Measurements from ENCODE around the gene MTHFS.

The MTHFS gene

GRCh38 chr15:79874242-79874641 is 22.6 kb downstream of the MTHFS start:
- ATAC-seq: no peak

GRCh38 chr15:79872358-79873017 is 24.3 kb downstream of the MTHFS start:
- ATAC-seq: peak; percentile 41 to 66

- no peak for ATAC-seq
Observed at GRCh38 chr15:79868554-79868953, 28.3 kb downstream of the MTHFS start.

GRCh38 chr15:79863886-79864285 is 32.9 kb downstream of the MTHFS start:
- peak; percentile 46 to 73 for ATAC-seq

DNA sequence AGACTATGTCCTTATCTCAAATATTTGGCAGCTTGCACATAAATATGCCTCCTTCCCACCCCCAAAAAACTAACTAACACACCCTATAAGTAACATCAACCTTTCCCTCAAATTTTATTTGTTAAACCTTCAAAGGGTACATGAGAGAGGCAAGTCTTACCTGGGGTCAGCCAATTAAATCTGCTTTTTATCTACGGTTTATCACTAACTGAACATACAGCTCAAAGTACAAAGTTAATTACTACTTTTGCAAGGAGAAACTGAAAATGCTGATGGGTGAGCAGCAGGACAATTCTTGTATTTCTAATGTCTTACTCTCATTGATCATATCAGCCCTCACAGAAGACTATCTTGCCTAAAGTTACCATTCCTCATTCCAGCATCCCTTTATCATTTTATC is 34.6 kb downstream of the MTHFS start:
- no peak for ATAC-seq

GRCh38 chr15:79860661-79861060 is 36.2 kb downstream of the MTHFS start:
- ATAC-seq: no peak

DNA sequence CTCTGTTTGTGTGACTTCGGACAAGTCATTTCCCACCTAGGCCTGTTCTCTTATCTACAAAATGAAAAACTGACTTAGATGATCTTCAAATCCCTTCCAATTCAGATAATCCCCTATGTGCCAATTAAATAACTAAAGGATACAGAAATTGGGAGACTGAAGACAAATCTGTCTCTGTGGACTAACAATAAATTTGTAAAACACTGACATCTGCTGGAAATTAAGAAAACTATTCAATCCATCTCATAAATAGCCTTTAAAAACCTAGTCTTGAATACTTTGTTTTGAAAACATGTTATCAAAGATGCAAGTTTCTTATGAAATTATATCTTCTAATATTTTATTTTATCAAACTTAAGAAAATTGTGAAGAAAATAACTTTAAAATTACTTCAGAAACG is 38.3 kb downstream of the MTHFS start:
- no peak for ATAC-seq

DNA sequence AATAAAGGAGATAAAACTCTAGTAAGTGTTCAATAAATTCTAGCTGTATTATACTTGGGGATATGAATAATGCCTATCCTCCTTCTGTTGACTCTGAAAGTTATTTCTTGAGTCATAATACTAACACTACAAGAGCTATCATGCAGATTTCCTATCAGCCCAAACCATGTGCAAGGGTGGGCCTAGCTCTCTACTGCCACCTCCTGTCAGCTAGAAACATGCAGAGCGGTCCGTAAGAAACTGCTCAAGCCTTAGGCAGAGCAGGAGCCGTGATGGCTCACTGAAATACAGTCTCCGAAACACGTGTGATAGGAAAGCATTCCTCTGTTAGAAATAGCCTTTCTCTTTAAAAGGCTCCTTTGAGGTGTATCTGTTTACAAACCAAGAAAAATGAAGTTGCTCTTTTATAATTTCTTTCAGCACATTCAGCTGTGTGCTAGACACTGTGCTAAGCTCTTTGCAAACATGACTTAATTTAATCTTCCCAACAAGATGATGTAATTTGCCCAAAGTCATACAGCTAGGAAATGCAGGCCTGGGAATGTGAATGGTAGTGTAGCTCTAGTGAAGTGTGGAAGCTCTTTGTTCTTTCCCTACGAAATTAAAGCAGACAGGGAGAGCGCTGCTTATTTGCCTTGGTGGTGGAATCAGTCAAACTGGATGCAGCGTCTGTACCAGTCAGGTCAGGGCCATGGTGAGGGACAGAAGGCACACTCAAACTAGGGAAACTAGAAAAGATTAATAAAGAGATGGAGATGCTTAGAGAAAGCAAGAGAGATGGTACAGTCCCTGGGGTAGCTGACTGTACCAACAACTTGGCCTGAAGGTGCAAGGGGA is 43.1 kb downstream of the MTHFS start:
- ATAC-seq: peak; percentile 95 to 96

- no peak for ATAC-seq
Observed at GRCh38 chr15:79849789-79850188, 47.0 kb downstream of the MTHFS start.

GRCh38 chr15:79846539-79846938 is 50.3 kb downstream of the MTHFS start:
- no peak for ATAC-seq

DNA sequence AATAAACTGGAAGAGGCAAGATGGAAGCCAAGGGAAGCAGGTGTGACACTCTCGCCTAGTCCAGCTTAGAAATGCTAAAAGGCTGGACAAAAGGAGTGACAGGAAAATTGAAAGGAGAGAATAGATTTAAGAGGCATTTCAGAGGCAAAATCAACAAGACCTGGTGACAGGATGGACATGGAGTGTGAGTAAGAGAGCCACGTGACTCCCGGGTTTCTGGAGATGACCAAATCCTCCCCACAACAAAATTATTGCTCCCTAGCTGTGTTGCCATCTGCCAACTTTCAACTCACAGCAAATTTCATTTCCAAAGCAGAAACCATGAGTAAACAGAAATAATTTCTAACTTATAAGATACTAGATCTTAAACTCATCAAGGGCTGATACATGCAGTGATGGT is 52.6 kb downstream of the MTHFS start:
- ATAC-seq: no peak

- no peak for ATAC-seq
Observed at GRCh38 chr15:79837846-79838245, 59.0 kb downstream of the MTHFS start.

- no peak for ATAC-seq
Observed at GRCh38 chr15:79834495-79834894, 62.3 kb downstream of the MTHFS start.

DNA sequence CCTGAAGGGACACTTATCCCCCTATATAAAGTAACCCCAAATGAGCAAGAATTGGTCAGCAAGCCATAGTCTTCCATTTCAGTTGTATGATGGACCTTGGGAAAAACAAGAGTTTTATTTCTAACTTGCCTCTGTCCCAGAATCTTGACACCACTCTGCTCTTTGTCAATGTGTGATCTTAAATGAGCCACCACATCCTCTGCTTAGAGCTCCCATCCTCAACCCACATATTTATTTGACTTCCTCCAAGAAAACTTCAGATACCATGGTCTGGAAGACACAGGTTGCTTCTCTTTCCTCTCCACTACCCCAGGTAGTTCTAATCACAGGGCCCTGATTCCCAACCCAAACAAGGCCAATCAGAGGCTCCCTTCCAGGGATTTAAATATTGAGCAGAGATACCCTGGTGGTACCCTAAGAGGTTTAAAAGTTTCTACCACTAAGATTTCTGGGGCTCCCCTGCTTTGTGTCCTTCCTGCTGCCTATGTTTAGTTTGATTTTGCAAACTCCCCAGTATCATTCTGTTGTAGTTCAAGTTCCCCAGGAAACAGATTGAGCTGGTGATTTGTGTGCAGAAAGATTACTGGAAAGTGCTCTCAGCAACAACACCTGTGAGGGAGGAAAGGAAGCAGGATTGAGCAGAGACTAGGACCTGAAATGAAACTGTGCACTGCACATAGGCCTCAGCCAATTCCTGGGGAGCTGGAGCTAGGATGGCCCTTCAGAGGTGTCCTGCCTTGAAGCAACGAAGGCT is 64.3 kb downstream of the MTHFS start:
- no peak for ATAC-seq

GRCh38 chr15:79831604-79832003 is 65.2 kb downstream of the MTHFS start:
- no peak for ATAC-seq

DNA sequence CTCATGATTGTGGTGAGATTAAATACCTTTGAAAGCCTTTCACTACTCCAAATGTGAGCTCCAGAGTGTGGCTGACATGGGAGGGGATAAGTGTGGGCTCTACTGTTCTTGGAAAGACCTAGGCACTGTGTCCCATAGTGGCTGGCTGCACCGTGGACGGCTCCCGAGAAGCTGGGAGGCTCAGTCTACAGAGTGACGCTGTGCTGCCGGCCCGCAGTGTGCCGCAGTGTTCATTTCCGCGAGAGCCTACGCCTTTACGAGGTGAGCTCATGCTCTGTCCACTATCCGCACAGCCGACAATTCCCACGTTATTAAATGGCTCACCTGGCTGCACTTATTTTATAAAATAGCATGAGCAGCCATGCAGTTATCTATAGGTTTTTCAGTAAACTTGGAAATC is 66.9 kb downstream of the MTHFS start:
- ATAC-seq: no peak

DNA sequence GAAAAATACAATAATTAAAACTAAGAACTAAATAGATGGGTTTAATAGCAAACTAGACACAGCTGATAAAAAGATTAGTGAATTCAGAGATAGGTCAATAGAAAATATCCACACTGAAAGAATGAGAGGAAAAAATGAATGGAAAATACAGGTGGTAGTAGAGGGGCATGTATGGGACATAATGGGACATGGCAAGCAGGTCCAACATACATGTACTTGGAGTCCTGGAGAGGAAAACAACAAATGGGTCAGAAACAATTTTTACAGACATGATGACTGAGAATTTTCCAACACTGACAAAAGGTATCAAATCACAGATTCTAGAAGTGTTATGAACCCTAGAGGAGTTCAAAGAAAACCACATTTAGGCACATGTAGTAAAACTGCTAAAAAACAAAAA is 68.4 kb downstream of the MTHFS start:
- ATAC-seq: no peak

DNA sequence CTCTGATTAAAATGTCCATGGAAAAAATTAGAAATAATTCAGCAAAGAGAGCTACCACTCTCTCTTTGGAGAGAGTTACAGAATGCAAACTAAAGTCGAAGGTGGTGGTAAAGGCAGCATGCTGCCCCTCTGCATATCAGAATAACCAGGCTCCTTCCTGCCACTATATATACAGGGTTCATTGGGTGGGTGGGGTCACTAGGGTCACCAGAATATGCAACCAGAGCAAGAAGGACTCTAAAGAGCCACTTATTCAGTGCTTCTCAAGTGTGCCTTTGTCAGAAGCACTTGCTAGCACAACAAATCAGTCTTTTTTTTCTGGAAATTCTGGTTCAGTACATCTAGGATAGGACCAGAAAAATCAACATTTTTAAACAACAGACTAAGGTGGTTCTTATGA is 70.0 kb downstream of the MTHFS start:
- ATAC-seq: no peak

GRCh38 chr15:79824136-79824701 is 72.6 kb downstream of the MTHFS start:
- ATAC-seq: no peak

DNA sequence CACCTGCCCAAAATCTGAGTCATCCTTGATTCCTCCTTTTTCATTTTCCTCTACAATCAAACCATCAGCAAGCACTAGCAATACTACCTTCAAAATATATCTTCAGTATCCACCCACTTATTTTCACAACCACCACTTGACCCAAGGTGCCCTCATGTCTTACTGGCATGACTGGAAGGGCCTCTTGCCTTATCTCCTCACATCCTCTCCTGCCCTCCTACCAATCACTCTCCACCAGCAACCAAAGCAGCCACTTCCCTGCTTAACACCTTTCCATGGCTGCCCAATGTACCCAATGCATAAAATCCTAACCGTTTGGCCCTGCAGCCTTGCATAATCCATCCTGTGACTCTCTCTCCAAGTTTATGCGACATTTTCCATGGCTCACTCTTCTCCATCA is 76.0 kb downstream of the MTHFS start:
- no peak for ATAC-seq

GRCh38 chr15:79820176-79820575 is 76.6 kb downstream of the MTHFS start:
- ATAC-seq: no peak

- no peak for ATAC-seq
Observed at GRCh38 chr15:79816571-79816970, 80.2 kb downstream of the MTHFS start.

GRCh38 chr15:79815468-79815867 is 81.3 kb downstream of the MTHFS start:
- ATAC-seq: no peak
